ENCODE data around the gene TCF4.

Gene TCF4

GRCh38 chr18:55588111-55588869 is at the start of gene TCF4:
TCF4 (minus strand) TSS chr18:55588192; CDS start chr18:55587116, 1,076 bp downstream.
- POLR2A ChIA-PET = no interaction called here
- TF ChIP-seq, protein P1, sequence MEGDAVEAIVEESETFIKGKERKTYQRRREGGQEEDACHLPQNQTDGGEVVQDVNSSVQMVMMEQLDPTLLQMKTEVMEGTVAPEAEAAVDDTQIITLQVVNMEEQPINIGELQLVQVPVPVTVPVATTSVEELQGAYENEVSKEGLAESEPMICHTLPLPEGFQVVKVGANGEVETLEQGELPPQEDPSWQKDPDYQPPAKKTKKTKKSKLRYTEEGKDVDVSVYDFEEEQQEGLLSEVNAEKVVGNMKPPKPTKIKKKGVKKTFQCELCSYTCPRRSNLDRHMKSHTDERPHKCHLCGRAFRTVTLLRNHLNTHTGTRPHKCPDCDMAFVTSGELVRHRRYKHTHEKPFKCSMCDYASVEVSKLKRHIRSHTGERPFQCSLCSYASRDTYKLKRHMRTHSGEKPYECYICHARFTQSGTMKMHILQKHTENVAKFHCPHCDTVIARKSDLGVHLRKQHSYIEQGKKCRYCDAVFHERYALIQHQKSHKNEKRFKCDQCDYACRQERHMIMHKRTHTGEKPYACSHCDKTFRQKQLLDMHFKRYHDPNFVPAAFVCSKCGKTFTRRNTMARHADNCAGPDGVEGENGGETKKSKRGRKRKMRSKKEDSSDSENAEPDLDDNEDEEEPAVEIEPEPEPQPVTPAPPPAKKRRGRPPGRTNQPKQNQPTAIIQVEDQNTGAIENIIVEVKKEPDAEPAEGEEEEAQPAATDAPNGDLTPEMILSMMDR (IDR thresholded peaks at IDR 0.05; ENCODE audit: insufficient read depth, low read length, missing control alignments) = no peak
- CTCF ChIA-PET = interaction anchor here (1.0 kb wide), 1 partner anchor 172 kb away, joined by 3 read pairs; no protein-coding TSS in a partner anchor
- peak within 1 kb of the TSS; percentile 51 for H3K4me3 ChIP-seq (ENCODE audit: low read depth, low read length)
- no peak for DNase-seq (ENCODE audit: low read depth, low spot score)

DNA sequence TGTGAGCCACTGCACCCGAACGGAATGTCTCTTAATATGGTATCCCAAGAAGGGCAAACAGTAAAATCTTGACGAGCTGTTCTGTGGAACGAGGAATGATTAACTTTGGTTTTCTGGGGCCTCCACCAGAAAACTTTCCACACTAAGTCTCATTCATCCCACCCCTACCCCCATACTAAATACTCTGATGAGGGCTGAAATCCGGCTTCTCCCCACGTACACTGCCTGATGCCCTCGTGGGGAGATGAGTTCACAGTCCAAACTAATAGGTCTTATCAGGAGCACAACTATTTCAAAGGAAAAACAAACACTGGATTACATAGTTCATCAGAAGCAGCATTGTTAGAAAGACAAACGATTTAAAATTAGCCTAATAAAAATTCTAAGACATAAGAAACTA is 49.2 kb upstream of the TCF4 start:
- DNase-seq (ENCODE audit: low read depth, low spot score) = no peak
- ChIA-PET CTCF (no interaction called here), POLR2A (no interaction called here)
- no peak overlapping the region for H3K4me3 ChIP-seq (ENCODE audit: low read depth, low read length)
- TF ChIP-seq, protein P1 (IDR thresholded peaks at IDR 0.05; ENCODE audit: insufficient read depth, low read length, missing control alignments) = no peak

GRCh38 chr18:55635439-55635838 is 47.4 kb upstream of the TCF4 start:
- ChIA-PET POLR2A (no interaction called here), CTCF (no interaction called here)
- H3K4me3 ChIP-seq (ENCODE audit: low read depth, low read length) = no peak overlapping the region
- no peak for DNase-seq (ENCODE audit: low read depth, low spot score)
- TF ChIP-seq, protein P1 (IDR thresholded peaks at IDR 0.05; ENCODE audit: insufficient read depth, low read length, missing control alignments) = no peak

- ChIA-PET POLR2A (no interaction called here), CTCF (no interaction called here)
- TF ChIP-seq, protein P1 (IDR thresholded peaks at IDR 0.05; ENCODE audit: insufficient read depth, low read length, missing control alignments) = no peak
- no peak overlapping the region for H3K4me3 ChIP-seq (ENCODE audit: low read depth, low read length)
- DNase-seq (ENCODE audit: low read depth, low spot score) = peak; percentile 69
Measured at GRCh38 chr18:55634545-55634944, 46.6 kb upstream of the TCF4 start.

DNA sequence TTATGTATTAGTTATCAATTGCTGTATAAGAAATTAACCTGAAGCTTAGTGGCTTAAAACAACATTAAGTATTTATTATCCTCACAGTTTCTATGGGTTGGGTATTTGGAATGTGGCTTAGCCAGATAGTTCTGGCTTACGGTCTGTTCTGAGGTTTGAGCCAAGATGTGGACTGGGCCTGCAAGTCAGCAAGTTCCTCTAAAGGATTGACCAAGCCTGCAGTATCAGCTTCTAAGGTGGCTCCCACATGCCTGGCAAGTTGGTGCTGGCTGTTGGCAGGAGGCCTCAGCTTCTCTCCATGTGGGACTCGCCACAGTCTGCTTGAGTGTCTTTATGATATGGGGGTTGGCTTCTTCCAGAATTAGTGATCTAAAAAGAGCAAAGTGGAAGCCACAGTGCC is 45.0 kb upstream of the TCF4 start:
- DNase-seq (ENCODE audit: low read depth, low spot score) = no peak
- ChIA-PET POLR2A (no interaction called here), CTCF (interaction anchor here (1.6 kb wide), 1 partner anchor 217 kb away, joined by 5 read pairs; no protein-coding TSS in a partner anchor)
- TF ChIP-seq, protein P1 (IDR thresholded peaks at IDR 0.05; ENCODE audit: insufficient read depth, low read length, missing control alignments) = no peak
- no peak overlapping the region for H3K4me3 ChIP-seq (ENCODE audit: low read depth, low read length)

DNA sequence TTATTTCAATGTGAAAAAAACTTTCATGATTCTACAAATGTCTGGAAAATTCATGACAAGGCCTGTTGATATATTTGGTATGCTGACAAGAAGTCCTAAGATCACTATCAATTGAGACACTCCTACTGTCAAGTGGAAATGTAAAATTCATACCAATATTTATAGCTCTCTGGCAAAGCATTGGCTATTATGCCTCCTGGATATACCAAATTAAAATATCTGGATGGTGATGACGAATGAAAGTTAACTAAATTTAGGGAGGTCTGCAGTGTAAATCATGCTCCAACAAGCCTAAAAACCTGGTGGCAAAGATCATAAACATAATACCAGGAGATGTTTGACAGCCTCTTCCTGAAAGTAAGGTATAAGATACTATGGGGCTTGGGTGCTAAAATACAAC is 41.1 kb upstream of the TCF4 start:
- TF ChIP-seq, protein P1 (IDR thresholded peaks at IDR 0.05; ENCODE audit: insufficient read depth, low read length, missing control alignments) = no peak
- H3K4me3 ChIP-seq (ENCODE audit: low read depth, low read length) = no peak overlapping the region
- POLR2A ChIA-PET = no interaction called here
- DNase-seq (ENCODE audit: low read depth, low spot score) = no peak
- CTCF ChIA-PET = no interaction called here
